NCI-H526 treated with DMSO at 0.1 percent for 48 hours (cell line): ENCODE data around the gene ESR1.
"Not testable (repeated sequence)": the region's sequence is repeated elsewhere in the genome, so short reads cannot be mapped to it uniquely, and the experiment has no call there.

Source experiments
- DNase-seq: peaks from one replicate; lab custom pipeline; 2025; lab: John Stamatoyannopoulos, UW

Gene ESR1

DNA sequence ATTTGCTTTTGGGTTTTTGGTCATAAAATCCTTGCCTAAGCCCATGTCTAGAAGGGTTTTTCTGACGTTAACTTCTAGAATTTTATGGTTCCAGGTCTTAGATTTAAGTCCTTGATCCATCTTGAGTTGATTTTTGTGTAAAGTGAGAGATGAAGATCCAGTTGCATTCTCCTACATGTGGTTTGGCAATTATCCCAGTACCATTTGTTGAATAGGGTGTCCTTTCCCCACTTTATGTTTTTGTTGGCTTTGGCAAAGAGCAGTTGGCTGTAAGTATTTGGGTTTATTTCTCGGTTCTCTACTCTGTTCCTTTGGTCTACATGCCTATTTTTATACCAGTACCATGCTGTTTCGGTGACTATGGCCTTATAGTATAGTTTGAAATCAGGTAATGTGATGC, 86.9 kb downstream of the ESR1 start:
- DNase-seq: not testable (repeated sequence)

DNA sequence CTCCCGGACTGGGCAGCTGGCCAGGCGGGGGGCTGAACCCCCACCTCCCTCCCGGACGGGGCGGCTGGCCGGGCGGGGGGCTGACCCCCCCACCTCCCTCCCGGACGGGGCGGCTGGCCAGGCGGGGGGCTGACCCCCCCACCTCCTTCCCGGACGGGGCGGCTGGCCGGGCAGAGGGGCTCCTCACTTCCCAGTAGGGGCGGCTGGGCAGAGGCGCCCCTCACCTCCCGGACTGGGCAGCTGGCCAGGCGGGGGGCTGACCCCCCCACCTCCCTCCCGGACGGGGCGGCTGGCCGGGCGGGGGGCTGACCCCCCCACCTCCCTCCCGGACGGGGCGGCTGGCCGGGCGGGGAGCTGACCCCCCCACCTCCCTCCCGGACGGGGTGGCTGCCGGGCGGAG, 91.7 kb downstream of the ESR1 start:
- DNase-seq: not testable (repeated sequence)

DNA sequence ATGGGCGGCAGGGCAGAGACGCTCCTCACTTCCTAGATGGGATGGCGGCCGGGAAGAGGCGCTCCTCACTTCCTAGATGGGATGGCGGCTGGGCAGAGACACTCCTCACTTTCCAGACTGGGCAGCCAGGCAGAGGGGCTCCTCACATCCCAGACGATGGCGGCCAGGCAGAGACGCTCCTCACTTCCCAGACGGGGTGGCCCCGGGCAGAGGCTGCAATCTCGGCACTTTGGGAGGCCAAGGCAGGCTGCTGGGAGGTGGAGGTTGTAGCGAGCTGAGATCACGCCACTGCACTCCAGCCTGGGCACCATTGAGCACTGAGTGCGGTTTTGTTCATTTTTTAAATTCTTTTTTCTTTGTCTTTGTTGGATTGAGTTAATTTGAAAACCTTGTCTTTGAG, 92.3 kb downstream of the ESR1 start:
- DNase-seq: not testable (repeated sequence)

DNA sequence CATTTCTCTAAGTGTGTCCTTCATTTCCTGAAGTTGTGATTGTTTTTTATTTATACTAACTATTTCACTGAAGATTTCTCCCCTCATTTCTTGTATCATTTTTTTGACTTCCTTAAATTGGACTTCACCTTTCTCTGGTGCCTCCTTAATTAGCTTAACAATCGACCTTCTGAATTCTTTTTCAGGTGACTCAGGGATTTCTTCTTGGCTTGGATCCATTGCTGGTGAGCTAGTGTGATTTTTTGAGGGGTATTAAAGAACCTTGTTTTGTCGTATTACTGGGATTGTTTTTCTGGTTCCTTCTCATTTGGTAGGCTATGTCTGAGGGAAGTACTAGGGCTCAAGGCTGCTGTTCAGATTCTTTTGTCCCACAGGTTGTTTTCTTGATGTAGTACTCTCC, 92.8 kb downstream of the ESR1 start:
- no peak for DNase-seq

DNA sequence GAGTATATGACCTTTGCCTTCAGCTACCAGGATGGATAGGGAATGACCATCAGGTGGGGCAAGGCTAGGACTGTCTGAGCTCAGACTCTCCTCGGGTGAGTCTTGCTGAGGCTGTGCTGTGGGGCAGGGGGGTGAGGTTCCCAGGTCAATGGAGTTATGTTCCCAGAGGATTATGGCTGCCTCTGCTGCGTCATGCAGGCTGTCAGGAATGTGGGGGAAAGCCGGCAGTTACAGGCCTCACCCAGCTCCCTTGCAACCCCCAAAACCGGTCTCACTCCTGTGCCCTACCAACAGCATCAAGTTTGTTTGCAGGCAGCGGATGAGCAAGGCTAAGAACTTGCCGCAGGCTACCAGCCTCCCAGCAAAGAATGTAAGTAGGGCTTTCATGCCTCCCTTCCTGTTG, 93.5 kb downstream of the ESR1 start:
- no peak for DNase-seq

DNA sequence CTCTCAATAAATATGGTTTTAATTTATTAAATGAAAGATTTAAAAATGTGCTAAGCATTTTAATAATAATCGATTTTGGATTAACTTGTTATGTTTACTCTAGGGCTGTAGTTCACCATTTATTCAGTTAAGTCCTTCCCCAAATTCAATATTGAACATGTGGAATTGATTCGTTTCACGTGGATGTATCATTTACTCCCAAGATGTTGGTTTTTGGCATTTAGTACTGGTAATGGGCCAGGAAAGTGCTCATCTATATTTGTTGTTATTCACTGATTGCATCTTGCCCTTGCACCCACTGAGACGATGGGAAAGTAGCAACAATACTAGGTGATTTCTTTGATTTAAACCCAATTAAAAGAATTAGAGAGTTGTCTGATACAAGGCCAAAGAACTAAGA, 97.1 kb downstream of the ESR1 start:
- no peak for DNase-seq

DNA sequence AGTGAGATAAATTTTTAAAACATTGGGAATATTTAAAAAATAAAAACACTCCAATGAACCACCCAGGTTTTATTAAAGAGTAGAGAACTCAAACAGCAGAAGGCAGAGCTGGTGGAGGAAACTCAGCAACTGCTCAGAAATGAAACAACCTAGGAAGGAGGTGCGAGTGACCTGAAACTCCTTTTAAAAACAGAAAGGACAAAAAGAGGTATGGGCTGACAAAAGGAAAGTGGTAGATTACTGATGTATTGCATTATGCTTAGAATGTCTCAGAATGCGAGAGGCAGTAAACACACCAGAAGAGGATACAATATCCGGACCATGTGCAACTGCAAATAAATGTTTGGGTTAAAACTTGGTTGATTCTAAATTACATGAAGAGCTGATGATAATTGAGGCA, 97.6 kb downstream of the ESR1 start:
- no peak for DNase-seq

DNA sequence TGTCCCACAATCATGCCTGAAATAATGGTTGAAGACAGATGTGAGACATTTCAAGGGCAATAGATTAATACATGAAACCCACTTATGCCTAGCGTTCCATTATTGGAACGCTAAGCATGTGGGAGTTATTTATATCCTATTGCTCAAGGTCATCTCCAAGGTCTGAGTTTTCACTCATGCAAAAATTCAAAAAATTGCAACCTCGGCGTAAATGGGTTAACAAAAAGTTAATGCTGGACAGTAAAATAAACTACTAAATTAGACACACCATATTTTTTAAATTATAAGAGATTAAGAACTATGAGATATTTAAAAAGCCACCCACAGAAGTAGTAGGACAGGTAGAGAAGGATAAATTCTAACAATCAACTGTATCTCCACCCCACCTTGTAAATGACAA, 98.4 kb downstream of the ESR1 start:
- no peak for DNase-seq

DNA sequence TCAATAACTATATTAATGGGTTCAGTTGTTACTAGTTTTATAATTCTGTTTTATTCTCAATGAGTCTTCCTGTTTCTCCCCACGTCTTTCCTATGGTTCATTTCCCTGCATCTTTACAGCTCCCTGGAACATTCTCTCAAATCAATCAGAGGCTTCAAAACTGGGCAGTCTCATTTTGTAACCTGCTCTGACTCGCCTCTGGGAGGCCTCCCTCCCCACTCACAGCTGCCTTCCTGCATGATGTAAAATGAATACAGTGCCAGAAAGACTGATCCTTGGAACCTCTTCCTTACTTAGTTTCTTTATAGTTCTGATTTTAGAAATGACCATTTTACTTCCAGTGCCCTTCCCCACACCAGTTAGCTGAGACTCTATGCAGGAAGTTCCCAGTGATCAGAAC, 103.9 kb downstream of the ESR1 start:
- no peak for DNase-seq

DNA sequence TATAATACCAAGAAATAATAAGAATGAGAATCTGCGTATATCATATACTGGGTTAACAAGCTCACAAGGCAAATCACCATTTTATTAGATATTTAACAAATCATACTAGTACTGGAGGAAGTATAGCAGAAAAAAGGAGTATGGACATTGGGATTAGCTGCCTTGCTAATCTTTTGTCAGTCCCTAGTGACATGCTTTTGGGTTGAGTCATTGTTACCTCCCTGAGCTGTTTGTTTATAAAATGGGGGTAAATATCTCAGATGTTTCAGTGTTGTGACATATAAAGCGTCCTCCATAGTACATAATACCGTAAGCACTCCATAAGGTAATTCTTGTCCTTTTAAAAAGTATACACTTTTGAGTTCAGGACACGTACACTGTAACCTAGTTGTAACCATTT, 107.0 kb downstream of the ESR1 start:
- no peak for DNase-seq

DNA sequence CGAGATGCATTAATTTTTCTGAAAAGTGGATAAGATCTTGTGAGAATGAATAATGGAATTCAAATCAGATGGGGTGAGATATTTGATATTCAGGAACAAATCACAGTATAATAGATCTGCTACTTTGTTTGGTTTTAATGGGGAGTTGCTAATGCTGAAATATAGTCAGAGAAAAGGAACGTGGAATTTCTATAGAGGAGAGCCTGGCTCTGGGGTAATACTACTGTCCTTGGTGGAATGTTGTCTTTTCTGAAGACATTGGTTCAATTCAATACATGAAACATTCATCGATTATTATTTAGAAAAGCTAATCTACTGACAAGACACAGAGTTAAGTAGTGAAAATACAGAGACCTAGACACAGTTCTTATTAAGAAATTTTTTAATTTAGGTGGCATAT, 108.6 kb downstream of the ESR1 start:
- DNase-seq: no peak

DNA sequence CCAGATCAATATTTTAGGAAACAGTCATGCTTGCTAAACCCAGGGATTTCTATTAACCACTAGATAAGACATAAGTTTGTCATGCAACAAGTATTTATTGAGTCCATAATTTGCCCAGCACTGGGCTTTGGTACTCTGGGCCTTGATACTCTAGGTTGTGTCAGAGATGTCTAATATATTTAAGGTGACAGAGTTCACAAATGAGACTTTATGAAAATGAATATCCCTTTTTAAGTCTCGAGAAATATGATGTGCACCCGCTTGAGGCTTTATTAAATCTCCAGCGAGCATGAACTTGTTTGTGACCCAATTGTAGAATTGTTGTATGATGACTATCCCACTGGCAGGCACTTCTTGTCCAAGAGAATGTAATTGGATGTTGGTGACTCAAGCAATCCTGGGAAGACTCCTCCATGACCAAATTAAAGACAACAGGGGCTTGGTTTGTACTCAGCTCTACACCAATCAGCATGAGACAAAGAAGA, 109.2 kb downstream of the ESR1 start:
- no peak for DNase-seq

DNA sequence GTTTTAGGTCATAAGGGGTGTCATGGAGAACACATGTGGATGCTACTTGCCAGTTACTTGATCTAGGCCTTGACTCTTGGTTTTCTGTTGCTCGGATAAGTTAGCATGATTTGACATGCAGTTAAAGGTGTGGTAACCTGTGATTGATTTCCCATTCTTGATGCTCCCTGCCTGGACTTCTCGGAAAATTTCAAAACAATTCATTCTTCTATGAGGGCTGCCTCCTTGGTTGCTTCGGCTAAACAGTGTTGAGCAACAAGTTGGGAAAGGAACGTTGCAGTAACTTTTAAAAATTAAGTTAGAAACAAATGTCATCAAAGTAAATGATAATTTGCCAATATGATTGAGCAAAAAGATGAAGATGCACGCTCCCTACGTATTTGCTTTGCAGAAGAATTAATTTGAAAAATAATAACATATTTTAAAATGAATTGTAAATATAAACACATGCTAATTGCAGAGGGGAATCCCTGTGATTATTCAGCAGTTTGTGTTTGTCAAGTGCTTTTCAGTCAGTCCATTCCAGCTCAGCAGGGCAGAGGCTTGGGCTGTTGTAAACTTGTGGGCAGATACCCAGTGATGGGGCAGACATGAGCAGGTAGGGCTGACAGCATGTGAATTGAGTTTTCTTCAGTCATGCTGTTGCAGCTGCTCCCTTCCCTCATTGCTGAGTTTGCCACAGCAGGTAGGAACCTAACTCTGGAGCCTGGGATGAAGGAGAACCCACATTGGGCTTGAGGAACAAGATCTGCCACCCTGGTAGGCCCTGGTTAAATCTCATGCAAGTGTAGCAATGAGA, 110.2 kb downstream of the ESR1 start:
- no peak for DNase-seq

DNA sequence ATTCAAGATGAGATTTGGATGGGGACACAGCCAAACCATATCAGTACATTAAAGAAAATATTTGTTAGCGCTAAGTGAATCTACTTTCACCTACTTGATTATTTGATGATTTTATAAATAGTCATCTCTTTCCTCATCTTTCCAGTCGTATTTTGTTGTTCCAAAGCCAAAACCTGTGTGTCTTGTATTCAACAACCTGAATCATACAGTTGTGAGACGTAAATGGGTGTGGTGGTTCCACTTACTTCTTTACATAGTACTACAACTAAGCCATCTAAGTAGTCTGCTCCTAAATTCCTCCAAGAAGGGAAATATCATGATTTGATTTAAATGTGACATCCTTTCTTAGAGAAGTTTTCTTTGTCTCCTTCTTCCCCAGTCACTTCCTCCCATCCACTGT, 132.8 kb downstream of the ESR1 start:
- DNase-seq: no peak

DNA sequence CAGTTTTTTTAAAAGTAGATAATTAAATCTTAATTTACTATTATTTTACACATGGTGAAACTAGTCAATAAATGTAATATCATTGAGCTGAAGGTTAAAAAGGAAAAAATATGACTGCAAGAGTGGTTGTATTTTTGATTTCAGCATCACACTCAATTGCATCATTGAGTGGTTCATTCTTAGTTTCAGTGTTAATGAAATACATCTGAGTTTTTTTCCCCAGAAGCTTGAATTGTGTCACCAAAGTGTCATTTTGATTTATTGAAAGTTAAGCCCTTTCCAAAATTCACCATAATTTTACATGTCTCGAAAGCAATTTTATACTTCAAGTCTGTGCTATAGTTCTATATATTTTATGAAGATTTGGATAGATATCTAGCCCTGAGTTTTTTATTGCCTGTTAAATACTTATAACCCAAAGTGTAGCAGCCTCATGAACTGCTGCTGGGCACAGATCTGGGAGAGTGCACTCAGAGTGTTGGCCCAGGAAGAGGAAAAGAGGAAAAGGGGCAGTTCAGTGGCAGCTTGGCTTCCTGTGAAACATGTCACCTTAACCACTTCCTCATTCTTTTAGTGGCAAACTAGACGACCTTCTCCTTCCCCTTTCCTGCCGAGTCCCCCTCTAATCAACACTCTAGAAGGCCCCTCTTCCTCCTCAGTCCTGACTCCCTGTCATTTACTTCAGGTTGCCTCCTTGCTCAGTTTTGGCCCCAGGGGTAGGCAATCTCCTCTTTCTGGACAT, 140.7 kb downstream of the ESR1 start:
- no peak for DNase-seq

DNA sequence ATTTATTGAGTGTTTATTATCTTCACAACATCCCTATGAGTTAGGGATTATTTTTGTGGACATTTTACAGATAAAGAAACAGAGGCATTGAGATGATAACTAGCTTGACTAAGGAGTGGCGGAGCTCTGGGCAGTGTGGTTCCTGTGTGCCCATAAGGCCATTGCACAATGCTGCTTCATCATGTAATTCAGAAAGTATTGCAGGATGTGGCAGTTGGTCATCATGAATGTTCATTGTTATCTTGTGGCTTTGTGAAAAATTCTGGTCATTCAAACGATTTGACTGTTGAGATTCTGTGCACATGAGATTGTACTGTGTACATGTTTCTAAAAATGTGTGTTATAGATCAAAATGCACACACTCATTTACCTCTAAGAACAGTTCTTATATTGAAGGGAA, 150.8 kb downstream of the ESR1 start:
- no peak for DNase-seq

DNA sequence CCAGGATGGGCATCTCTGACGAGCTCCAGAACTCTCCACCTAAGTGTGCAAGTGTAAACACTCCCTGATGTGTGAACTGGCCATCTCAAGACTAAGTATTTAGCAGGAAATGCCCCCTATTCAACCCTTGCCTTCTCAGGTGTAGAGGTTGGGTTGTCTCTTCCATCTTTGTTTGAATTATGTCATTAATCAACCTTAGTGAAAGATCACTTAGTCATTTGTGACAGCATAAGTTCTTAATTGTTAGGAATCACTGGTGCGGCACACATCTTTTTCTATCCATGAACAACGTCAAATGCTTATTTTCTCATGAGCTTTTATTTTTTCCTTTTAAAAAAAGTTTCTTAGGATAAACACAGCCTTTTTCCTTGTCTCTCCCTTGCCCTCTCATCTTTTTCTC, 151.6 kb downstream of the ESR1 start:
- no peak for DNase-seq

DNA sequence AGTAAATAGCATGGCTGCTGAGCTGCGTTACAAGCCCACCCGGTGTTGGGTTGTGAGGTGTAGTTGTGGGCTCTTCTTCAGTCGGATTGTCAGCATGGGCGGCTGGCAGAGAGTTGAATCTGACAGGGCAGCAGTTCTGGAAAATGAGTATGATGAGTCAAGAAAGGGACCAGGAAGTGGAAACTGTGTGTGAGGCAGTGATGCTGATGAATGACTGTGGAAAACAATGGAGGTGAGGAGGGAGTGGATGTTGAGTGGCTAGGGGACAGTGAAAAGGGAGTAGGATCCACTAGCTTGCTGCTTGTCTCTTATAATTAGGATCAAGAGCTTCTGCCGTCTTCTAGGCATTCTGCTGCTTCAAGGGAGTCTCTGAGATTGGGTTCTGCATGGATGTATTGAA, 154.3 kb downstream of the ESR1 start:
- no peak for DNase-seq

DNA sequence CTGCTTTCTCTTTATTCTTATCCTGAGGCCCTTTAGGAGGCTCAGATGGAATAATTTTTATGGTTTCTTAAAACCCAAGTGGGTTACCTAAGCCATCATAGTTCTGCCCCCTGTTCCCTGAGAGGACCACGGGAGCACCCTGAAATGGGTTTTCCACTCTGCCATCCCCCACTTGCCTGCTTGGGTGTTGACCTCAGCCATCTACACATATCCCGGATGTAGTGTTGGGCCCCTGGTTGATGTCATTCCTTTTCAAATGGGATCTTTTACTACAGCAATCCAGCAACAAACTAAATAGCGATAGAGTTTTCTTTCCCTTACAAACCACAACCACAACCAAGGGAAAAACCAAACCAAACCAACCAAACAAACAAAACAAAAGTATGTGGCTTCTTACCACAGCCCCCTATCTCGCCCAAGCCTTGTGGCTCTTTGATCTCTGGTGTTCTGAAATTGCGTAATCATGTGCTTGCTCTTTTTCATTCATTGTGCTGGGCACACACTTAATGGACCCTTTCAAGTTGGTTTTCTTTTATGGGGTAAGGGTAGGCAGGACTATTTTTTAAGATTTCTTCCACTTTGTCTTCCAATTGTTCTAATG, 154.9 kb downstream of the ESR1 start:
- DNase-seq: no peak

DNA sequence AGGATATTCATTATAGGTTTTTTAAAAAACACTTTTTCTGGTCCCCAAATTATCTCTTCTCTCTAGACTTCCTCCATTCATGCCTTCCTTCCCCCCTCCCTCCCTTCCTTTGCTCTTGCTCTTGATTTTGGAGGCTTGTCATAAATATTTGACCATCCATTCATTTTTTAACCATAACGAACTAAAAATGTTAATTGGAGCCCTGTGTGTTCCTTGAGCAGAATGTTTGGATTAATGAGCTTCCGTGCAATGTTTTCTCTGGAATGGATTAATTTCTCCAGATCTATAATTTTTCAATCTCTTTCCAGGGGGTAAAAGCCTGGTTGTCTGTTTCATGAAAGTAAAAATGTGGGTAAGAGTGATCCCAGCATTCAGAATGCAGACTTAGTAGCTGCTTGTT, 155.5 kb downstream of the ESR1 start:
- DNase-seq: no peak

DNA sequence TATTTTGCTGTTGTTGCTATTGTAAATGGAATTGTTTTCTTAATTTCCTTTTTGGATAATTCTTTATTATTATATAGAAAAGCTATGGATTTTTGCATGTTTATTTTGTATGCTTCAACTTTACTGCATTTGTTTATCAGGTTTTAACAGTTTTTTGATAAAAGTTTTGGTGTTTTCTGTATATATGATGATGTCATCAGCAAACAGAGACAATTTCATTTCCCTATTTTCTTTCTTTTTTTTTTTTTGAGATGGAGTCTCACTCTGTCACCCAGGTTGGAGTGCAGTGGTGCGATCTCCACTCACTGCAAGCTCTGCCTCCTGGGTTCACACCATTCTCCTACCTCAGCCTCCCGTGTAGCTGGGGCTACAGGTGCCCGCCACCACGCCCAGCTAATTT, 156.9 kb downstream of the ESR1 start:
- not testable (repeated sequence) for DNase-seq

DNA sequence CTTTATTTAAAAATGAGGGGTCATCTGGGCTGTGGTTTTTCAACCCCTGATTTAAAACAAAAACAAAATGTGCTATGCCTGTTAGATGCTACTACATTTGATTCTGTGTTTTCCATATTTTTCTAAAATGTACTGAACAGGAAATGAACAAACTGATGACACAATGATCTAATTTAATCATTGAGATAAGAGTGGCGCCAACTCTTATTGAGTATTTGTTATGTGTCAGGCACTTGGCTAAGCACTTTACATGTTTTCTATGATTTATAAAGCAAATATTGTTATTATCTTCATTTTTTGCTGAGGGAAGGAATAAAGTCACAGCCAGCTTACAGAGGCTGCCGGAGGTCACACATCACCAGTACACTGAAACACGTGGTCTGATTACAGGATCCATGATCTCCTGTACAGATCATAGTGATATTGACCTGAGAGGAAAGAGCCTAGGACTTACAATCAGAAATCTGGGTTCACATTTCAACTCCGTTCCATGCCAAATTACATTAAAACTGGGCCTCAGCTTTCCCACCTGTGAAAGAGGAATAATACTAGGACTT, 166.7 kb downstream of the ESR1 start:
- DNase-seq: no peak

DNA sequence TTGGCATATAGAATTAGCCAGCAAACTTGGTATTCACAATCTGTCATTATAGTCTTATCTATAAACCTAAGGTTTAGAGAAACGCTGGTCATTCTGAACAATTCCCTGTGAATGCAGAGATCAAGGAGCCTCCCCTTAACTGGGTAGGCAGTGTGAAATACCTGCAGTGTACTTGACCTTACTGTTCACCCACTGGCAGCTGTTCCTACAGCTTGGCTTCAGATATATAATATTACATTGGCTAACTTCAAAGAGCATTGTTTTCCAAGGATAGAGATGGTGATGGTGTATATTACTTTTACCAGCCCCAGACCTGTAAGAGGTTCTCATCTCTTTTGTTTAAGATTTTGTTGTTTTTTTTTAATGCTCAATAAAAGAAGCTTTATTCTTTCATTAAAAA, 168.3 kb downstream of the ESR1 start:
- DNase-seq: no peak
